Astrocyte of the spinal cord (primary cell): ENCODE data around the gene UBE2K.
"Not testable (repeated sequence)": the region's sequence is repeated elsewhere in the genome, so short reads cannot be mapped to it uniquely, and the experiment has no call there.

ENCODE experiments used
- DNase-seq: peaks from one replicate; pipeline ENCODE4 v3.0.0; 2011; ENCODE audit warnings: low read depth, low spot score
- H3K4me3 ChIP-seq: 2 replicates; pipeline ENCODE4 v1.5.1; 2011; ENCODE audit warnings: low read depth, mild to moderate bottlenecking, low read length, moderate library complexity
- in situ Hi-C: cut with HindIII; loops from 2 replicates; pipeline ENCODE4 v1.10.0; 2017; ENCODE audit warnings: low sequenced_read_pairs
- TF ChIP-seq, protein P1 (sequence below): IDR thresholded peaks from 2 replicates; pipeline ENCODE4 v1.5.1; 2012; ENCODE audit warnings: low read depth, mild to moderate bottlenecking, low read length, inconsistent platforms

Gene UBE2K

DNA sequence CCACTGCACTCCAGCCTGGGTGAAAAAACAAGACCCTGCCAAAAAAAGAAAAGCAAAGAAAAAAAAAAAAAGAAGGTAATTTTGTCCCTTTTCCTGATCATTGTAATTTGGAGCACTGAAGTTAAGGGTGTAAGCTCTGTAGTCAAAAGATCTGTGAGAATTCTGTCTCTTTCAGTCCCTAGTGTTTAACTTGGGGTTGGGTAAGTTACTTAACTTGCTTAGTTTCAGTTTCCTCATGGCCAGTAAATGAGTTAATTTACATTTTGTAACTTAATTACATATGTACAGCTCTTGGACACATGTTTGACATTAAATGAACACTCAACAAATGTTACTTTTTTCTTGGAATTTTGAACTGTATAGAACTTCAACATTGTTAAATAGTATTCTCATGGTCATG lies 10.9 kb upstream of the UBE2K start:
- in situ Hi-C loops = no loop called here
- TF ChIP-seq, protein P1, sequence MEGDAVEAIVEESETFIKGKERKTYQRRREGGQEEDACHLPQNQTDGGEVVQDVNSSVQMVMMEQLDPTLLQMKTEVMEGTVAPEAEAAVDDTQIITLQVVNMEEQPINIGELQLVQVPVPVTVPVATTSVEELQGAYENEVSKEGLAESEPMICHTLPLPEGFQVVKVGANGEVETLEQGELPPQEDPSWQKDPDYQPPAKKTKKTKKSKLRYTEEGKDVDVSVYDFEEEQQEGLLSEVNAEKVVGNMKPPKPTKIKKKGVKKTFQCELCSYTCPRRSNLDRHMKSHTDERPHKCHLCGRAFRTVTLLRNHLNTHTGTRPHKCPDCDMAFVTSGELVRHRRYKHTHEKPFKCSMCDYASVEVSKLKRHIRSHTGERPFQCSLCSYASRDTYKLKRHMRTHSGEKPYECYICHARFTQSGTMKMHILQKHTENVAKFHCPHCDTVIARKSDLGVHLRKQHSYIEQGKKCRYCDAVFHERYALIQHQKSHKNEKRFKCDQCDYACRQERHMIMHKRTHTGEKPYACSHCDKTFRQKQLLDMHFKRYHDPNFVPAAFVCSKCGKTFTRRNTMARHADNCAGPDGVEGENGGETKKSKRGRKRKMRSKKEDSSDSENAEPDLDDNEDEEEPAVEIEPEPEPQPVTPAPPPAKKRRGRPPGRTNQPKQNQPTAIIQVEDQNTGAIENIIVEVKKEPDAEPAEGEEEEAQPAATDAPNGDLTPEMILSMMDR = no peak

DNA sequence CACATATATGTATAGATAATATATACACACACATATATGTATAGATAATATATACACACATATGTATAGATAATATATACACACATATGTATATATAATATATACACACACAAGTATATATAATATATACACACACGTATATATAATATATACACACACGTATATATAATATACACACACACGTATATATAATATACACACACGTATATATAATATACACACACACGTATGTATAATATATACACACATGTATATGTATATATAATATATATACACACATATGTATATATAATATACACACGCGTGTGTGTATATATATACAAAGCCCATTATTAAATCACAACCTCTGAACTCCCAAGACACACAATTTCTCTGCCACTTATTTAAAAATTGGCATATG lies 8.0 kb upstream of the UBE2K start:
- no peak for DNase-seq
- TF ChIP-seq, protein P1 = no peak
- in situ Hi-C loops = no loop called here
- H3K4me3 ChIP-seq = no peak overlapping the region

More for the DNA sequence above, 10.9 kb upstream of the UBE2K start:
- DNase-seq = no peak
- no peak overlapping the region for H3K4me3 ChIP-seq

DNA sequence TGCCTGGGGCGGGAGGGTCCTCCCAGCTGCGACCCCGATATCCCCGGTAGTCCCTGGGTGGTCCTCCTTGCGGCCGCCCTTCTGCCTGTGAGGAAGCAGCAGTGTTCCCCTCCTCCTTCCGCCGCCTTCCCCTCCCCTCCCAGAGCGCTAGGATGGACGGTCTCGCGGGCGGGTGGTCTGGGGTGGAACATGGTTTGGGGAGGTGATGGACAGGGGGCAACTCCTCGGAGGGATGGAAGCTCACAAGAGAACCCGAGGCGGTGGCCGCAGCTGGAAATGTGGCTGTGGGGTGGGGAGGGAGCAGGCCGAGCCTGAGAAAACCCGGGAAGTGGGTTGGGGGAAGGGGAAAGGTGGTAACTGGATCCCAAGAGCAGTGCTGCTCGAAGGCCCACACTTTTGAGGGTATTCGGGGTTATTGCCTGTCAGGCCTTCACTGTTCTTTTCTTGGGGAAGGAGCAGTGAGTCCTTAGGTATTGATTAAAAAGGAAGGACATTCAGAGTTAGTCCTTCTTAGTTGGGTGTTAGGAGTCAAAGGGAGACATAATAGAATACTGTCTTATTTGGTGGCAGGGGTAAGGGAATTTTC lies 581 bp downstream of the UBE2K start:
- TF ChIP-seq, protein P1 = no peak
- peak; percentile 37 for DNase-seq
- H3K4me3 ChIP-seq = peak overlapping the region; percentile 87
- in situ Hi-C loops = no loop called here

DNA sequence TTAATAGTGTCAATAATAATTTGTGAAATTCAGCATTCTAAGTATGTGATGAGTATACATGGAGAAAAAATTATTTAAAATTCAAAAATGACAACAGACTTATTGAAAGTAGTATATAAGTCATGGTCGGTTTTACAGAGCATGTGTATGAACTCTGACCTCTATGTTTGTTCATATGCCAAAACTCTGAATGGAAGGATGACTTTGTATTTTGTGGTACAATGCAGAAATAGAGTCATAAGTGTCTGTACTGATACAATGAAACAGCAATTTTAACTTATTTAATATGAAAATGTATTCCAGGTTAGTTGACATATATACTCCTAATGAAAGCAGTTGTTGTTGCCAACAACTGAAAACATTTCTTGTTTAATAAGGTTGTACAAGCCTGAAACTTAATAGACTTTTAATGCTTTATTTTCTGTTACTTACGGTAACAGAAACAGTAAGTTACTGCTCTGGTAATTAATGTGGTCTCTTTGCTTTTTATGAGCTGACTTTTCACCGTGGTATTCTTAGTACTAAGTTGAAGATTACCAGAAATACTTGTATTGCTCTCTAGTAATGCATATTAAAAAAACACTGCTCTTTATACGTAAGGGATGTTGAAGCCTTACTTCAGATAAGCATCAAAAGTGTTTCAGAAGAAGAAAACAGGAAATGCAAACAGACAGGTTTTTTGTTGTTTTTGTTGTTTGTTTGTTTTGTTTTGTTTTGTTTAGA lies 1.9 kb downstream of the UBE2K start:
- peak; percentile 37 for DNase-seq
- TF ChIP-seq, protein P1 = no peak
- in situ Hi-C loops = no loop called here
- H3K4me3 ChIP-seq = peak overlapping the region; percentile 87

DNA sequence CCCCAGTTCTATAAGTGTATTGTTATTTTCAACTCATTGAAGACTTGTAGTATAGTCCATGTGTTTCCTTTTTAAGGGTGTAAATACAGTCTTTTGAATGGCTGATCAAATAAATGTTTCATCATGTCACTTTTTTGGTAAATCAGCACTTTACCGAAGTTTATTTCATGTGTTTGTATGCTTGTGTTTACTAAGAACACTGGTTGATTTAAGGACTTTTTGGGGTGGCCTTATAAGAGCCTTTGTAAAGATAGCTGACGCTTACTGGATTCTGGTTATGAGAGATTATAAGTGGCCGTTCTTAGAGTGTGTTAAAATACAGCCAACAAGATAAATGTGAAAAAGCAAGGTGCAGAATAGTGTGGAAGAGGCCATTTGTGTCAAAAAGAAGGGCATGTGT lies 2.6 kb downstream of the UBE2K start:
- no peak for DNase-seq
- in situ Hi-C loops = no loop called here
- H3K4me3 ChIP-seq = peak overlapping the region; percentile 87
- TF ChIP-seq, protein P1 = no peak

DNA sequence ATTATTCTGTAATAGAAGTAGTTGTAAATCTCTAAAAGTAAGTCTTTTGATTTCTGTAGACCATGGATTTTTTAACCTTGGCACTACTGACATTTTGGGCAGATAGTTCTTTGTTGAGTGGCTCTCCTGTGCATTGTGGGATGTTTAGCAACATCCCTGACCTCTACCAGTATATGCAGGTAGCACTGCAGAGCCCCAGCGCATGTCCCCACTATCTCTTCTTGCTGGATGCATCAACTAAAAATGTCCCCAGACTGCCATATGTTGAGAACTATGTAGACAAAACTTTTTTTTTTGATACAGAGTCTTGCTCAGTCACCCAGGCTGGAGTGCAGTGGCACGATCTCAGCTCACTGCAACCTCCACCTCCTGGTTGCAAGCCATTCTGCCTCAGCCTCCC lies 4.8 kb downstream of the UBE2K start:
- no peak overlapping the region for H3K4me3 ChIP-seq
- in situ Hi-C loops = no loop called here
- TF ChIP-seq, protein P1 = no peak
- DNase-seq = no peak

DNA sequence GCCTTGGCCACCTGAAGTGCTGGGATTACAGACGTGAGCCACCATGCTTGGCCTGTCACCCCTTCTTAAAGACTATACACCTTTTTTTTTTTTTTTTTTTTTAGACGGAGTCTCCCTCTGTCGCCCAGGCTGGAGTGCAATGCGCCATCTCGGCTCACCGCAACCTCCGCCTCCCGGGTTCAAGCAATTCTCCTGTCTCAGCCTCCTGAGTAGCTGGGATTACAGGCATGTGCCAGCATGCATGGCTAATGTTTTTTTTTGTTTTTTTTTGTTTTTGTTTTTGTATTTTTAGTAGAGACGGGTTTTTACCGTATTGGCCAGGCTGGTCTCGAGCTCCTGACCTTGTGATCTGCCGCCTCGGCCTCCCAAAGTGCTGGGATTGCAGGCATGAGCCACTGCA lies 6.9 kb downstream of the UBE2K start:
- in situ Hi-C loops, H3K4me3 ChIP-seq, DNase-seq: not testable (repeated sequence)
